HK-2 (cell line): ENCODE data around the gene OR5M3.

ENCODE experiments used
- DNase-seq: peaks from one replicate; pipeline ENCODE4 v3.0.0-alpha.2; 2018; ENCODE audit not compliant: unreplicated experiment

Gene OR5M3

GRCh38 chr11:56473252-56473651, at the start of gene OR5M3:
Gene OR5M3, minus strand, starts transcription at chr11:56473352. Its CDS starts 2,855 bp downstream, at chr11:56470497.
- DNase-seq: no peak

- DNase-seq: no peak
Measured at GRCh38 chr11:56522008-56522407, 48.9 kb upstream of the OR5M3 start.

- DNase-seq: no peak
Measured at GRCh38 chr11:56513280-56513679, 40.1 kb upstream of the OR5M3 start.

- DNase-seq: no peak
Measured at GRCh38 chr11:56509439-56509838, 36.3 kb upstream of the OR5M3 start.

- DNase-seq: no peak
Measured at GRCh38 chr11:56497010-56497409, 23.9 kb upstream of the OR5M3 start.

- no peak for DNase-seq
Measured at GRCh38 chr11:56495117-56495516, 22.0 kb upstream of the OR5M3 start.

- no peak for DNase-seq
Measured at GRCh38 chr11:56491270-56491669, 18.1 kb upstream of the OR5M3 start, which contains the start of gene OR5M8. Gene OR5M8, minus strand, starts transcription at chr11:56491370. Its CDS starts 0 bp downstream, at chr11:56491370.

- DNase-seq: no peak
Measured at GRCh38 chr11:56486801-56487200, 13.6 kb upstream of the OR5M3 start.

GRCh38 chr11:56474729-56475235, 1.6 kb upstream of the OR5M3 start:
- DNase-seq: no peak

- DNase-seq: no peak
Measured at GRCh38 chr11:56457076-56457475, 16.1 kb downstream of the OR5M3 start.

- DNase-seq: no peak
Measured at GRCh38 chr11:56453521-56453920, 19.6 kb downstream of the OR5M3 start.
